Measurements from ENCODE around the gene CC2D1A.

Gene CC2D1A

GRCh38 chr19:13931391-13932148 lies 25.6 kb downstream of the CC2D1A start:
- H3K4me3 ChIP-seq = no peak overlapping the region
- no peaks in the 10 kb centered on the region for H3K9me3 ChIP-seq (replicated peaks in 1 of 11)
- no peak overlapping the region for H3K27ac ChIP-seq
- H3K27me3 ChIP-seq = no peaks in the 10 kb centered on the region
- no peak for TF ChIP-seq Cebpa-rat (IDR thresholded peaks at IDR 0.05)
- peaks cover 0 to 18% (median 0%) of the 10 kb centered on the region in 11 experiments; a peak in 5 of 22 replicates for H4K20me1 ChIP-seq
- H3K36me3 ChIP-seq = peaks cover 26 to 42% (median 38%) of the 10 kb centered on the region in 11 experiments
- peaks cover 0 to 21% (median 11%) of the 10 kb centered on the region in 10 experiments; a peak in 13 of 20 replicates for H3K4me1 ChIP-seq
- H3K4me2 ChIP-seq = no peak overlapping the region
- H3K9ac ChIP-seq = no peak overlapping the region

GRCh38 chr19:13932149-13932637 lies 26.2 kb downstream of the CC2D1A start:
- Histone ChIP-seq H4K20me1 (peaks cover 0 to 15% (median 0%) of the 10 kb centered on the region in 11 experiments; a peak in 5 of 22 replicates), H3K4me3 (no peak overlapping the region), H3K36me3 (peaks cover 19 to 36% (median 32%) of the 10 kb centered on the region in 11 experiments), H3K4me2 (no peak overlapping the region), H3K9me3 (replicated peaks in 1 of 11) (no peaks in the 10 kb centered on the region), H3K27ac (no peak overlapping the region), H3K27me3 (no peaks in the 10 kb centered on the region), H3K9ac (no peak overlapping the region), H3K4me1 (peaks cover 0 to 15% (median 8%) of the 10 kb centered on the region in 10 experiments; a peak in 13 of 20 replicates)
- TF ChIP-seq Cebpa-rat (IDR thresholded peaks at IDR 0.05) = no peak

GRCh38 chr19:13932911-13933393 lies 27.0 kb downstream of the CC2D1A start:
- Histone ChIP-seq H3K36me3 (peaks cover 12 to 29% (median 25%) of the 10 kb centered on the region in 11 experiments; a peak in 21 of 22 replicates), H3K9ac (no peak overlapping the region), H3K4me1 (peaks cover 0 to 17% (median 8%) of the 10 kb centered on the region in 10 experiments; a peak in 13 of 20 replicates), H3K27me3 (no peaks in the 10 kb centered on the region; a peak in 1 of 22 replicates), H3K27ac (no peak overlapping the region), H3K4me3 (no peak overlapping the region), H4K20me1 (peaks cover 0 to 15% (median 0%) of the 10 kb centered on the region in 11 experiments; a peak in 4 of 22 replicates), H3K9me3 (replicated peaks in 1 of 11) (no peaks in the 10 kb centered on the region), H3K4me2 (no peak overlapping the region)
- no peak for TF ChIP-seq Cebpa-rat (IDR thresholded peaks at IDR 0.05)

GRCh38 chr19:13934785-13935109 lies 28.7 kb downstream of the CC2D1A start:
- H4K20me1 ChIP-seq = peaks cover 0 to 15% (median 0%) of the 10 kb centered on the region in 11 experiments; a peak in 4 of 22 replicates
- H3K4me1 ChIP-seq = peaks cover 0 to 26% (median 9%) of the 10 kb centered on the region in 10 experiments; a peak in 13 of 20 replicates
- no peak overlapping the region for H3K9ac ChIP-seq
- peaks cover 6 to 18% (median 15%) of the 10 kb centered on the region in 11 experiments; a peak in 15 of 22 replicates for H3K36me3 ChIP-seq
- no peak for TF ChIP-seq Cebpa-rat (IDR thresholded peaks at IDR 0.05)
- no peak overlapping the region for H3K27ac ChIP-seq
- no peaks in the 10 kb centered on the region for H3K9me3 ChIP-seq (replicated peaks in 1 of 11)
- no peak overlapping the region for H3K4me3 ChIP-seq
- no peaks in the 10 kb centered on the region; a peak in 1 of 22 replicates for H3K27me3 ChIP-seq
- no peak overlapping the region for H3K4me2 ChIP-seq

GRCh38 chr19:13935765-13936510 lies 29.9 kb downstream of the CC2D1A start:
- H3K4me1 ChIP-seq = peaks cover 0 to 26% (median 9%) of the 10 kb centered on the region in 10 experiments; a peak in 12 of 20 replicates
- peaks cover 0 to 8% (median 6%) of the 10 kb centered on the region in 11 experiments; a peak in 8 of 22 replicates for H3K36me3 ChIP-seq
- H3K4me3 ChIP-seq = no peak overlapping the region
- TF ChIP-seq Cebpa-rat (IDR thresholded peaks at IDR 0.05) = no peak
- no peaks in the 10 kb centered on the region; a peak in 1 of 22 replicates for H3K27me3 ChIP-seq
- H3K4me2 ChIP-seq = peak overlapping the region in 6 of 11 experiments; percentile 12 to 68 (median 48); a peak in 10 of 22 replicates
- no peaks in the 10 kb centered on the region for H3K9me3 ChIP-seq (replicated peaks in 1 of 11)
- peak overlapping the region in 1 of 11 experiments; percentile 32; a peak in 2 of 22 replicates for H3K27ac ChIP-seq
- peak overlapping the region in 2 of 11 experiments; percentile 21; a peak in 2 of 22 replicates for H3K9ac ChIP-seq
- peaks cover 0 to 10% (median 0%) of the 10 kb centered on the region in 11 experiments; a peak in 2 of 22 replicates for H4K20me1 ChIP-seq

GRCh38 chr19:13937479-13938300 lies 31.7 kb downstream of the CC2D1A start:
- Histone ChIP-seq H4K20me1 (peaks cover 0 to 6% (median 0%) of the 10 kb centered on the region in 11 experiments; a peak in 2 of 22 replicates), H3K4me2 (peak overlapping the region in 4 of 11 experiments; percentile 13 to 26 (median 17); a peak in 4 of 22 replicates), H3K9me3 (replicated peaks in 1 of 11) (peaks cover 0 to 5% (median 0%) of the 10 kb centered on the region in 11 experiments; a peak in 2 of 22 replicates), H3K36me3 (no peaks in the 10 kb centered on the region), H3K4me1 (peaks cover 0 to 26% (median 9%) of the 10 kb centered on the region in 10 experiments; a peak in 12 of 20 replicates), H3K27me3 (no peaks in the 10 kb centered on the region; a peak in 1 of 22 replicates), H3K9ac (no peak overlapping the region), H3K27ac (no peak overlapping the region), H3K4me3 (no peak overlapping the region)
- TF ChIP-seq Cebpa-rat (IDR thresholded peaks at IDR 0.05) = no peak

GRCh38 chr19:13938301-13939064 lies 32.5 kb downstream of the CC2D1A start, which contains the start of gene PODNL1:
Gene PODNL1 (minus strand): TSS chr19:13938417. CDS start chr19:13938181, 236 bp downstream.
- no peak within 1 kb of the TSS for H3K4me3 ChIP-seq
- H3K9ac ChIP-seq = no peak within 1 kb of the TSS
- no peaks in the 10 kb centered on the region; a peak in 1 of 22 replicates for H3K27me3 ChIP-seq
- no peaks in the 10 kb centered on the region; a peak in 1 of 22 replicates for H4K20me1 ChIP-seq
- H3K4me1 ChIP-seq = peaks cover 0 to 26% (median 9%) of the 10 kb centered on the region in 10 experiments; a peak in 12 of 20 replicates
- no peak for TF ChIP-seq Cebpa-rat (IDR thresholded peaks at IDR 0.05)
- peak within 1 kb of the TSS in 4 of 11 experiments; percentile 13 to 26 (median 17); a peak in 4 of 22 replicates for H3K4me2 ChIP-seq
- H3K9me3 ChIP-seq (replicated peaks in 1 of 11) = peaks cover 0 to 5% (median 0%) of the 10 kb centered on the region in 11 experiments; a peak in 2 of 22 replicates
- H3K27ac ChIP-seq = no peak within 1 kb of the TSS
- H3K36me3 ChIP-seq = no peaks in the 10 kb centered on the region

Data from BLaER1 treated with 17β-estradiol and CSF1 and Interleukin-3, amounts not matched to agents 10 nM and 100 nM (cell line).